H9 (cell line): ENCODE results near the gene PDE4B. TPM values are rescaled to one million over a fixed set of nuclear protein-coding genes. Genes with fewer than 3 reads are reported as not detected.

ENCODE experiments used
- DNase-seq: peaks from one replicate; pipeline ENCODE4 v3.0.0-alpha.2; 2017
- H2AFZ ChIP-seq: one replicate; pipeline ENCODE4 v1.6.1; 2013; ENCODE audit warnings: mild to moderate bottlenecking, low read length, control low read depth, moderate library complexity
- H2AK5ac ChIP-seq: 2 replicates; pipeline ENCODE4 v1.6.1; 2013; ENCODE audit warnings: low read length, control low read depth, mixed read lengths; ENCODE audit not compliant: insufficient read length
- H2BK120ac ChIP-seq: one replicate; pipeline ENCODE4 v1.6.1; 2013; ENCODE audit warnings: low read depth, mild to moderate bottlenecking, low read length, control low read depth, inconsistent platforms; ENCODE audit not compliant: poor library complexity, severe bottlenecking
- H2BK12ac ChIP-seq: 2 replicates; pipeline ENCODE4 v1.6.1; 2013; ENCODE audit warnings: low read length, control low read depth, mixed read lengths, low read depth; ENCODE audit not compliant: insufficient read length
- H2BK15ac ChIP-seq: 2 replicates; pipeline ENCODE4 v1.6.1; 2013; ENCODE audit warnings: low read depth, low read length, control low read depth
- H2BK20ac ChIP-seq: one replicate; pipeline ENCODE4 v1.6.1; 2013; ENCODE audit warnings: low read depth, mild to moderate bottlenecking, low read length, control low read depth, inconsistent platforms; ENCODE audit not compliant: poor library complexity, severe bottlenecking
- H2BK5ac ChIP-seq: 2 replicates; pipeline ENCODE4 v1.6.1; 2013; ENCODE audit warnings: low read length, control low read depth, mixed read lengths; ENCODE audit not compliant: insufficient read length
- H3K14ac ChIP-seq: 2 replicates; pipeline ENCODE4 v1.6.1; 2013; ENCODE audit warnings: low read length, control low read depth; ENCODE audit not compliant: insufficient read depth
- H3K18ac ChIP-seq: 2 replicates; pipeline ENCODE4 v1.6.1; 2013; ENCODE audit warnings: low read depth, mild to moderate bottlenecking, mixed read lengths, low read length, control low read depth; ENCODE audit not compliant: insufficient read length
- H3K23ac ChIP-seq: 2 replicates; pipeline ENCODE4 v1.6.1; 2013; ENCODE audit warnings: low read length, control low read depth, mixed read lengths, low read depth; ENCODE audit not compliant: insufficient read length
- H3K23me2 ChIP-seq: 2 replicates; pipeline ENCODE4 v1.6.1; 2013; ENCODE audit warnings: low read depth, mild to moderate bottlenecking, mixed read lengths, low read length, control low read depth; ENCODE audit not compliant: insufficient read length, poor library complexity, severe bottlenecking
- H3K27ac ChIP-seq: 2 replicates; pipeline ENCODE4 v1.5.1; 2013; ENCODE audit warnings: low read length, control low read depth, mixed read lengths, low read depth; ENCODE audit not compliant: insufficient read length
- H3K27me3 ChIP-seq: 2 replicates; pipeline ENCODE4 v1.6.1; 2013; ENCODE audit warnings: low read length, control low read depth, inconsistent platforms; ENCODE audit not compliant: insufficient read depth
- H3K4ac ChIP-seq: 2 replicates; pipeline ENCODE4 v1.6.1; 2013; ENCODE audit warnings: low read depth, mild to moderate bottlenecking, control low read depth, inconsistent platforms, low read length, moderate library complexity
- H3K4me1 ChIP-seq: 2 replicates; pipeline ENCODE4 v1.6.1; 2013; ENCODE audit warnings: low read length, control low read depth, inconsistent platforms; ENCODE audit not compliant: insufficient read depth
- H3K4me2 ChIP-seq: 2 replicates; pipeline ENCODE4 v1.6.1; 2013; ENCODE audit warnings: low read length, control low read depth, mixed read lengths; ENCODE audit not compliant: insufficient read length, insufficient read depth
- H3K56ac ChIP-seq: 2 replicates; pipeline ENCODE4 v1.6.1; 2013; ENCODE audit warnings: low read depth, mild to moderate bottlenecking, mixed read lengths, low read length, control low read depth; ENCODE audit not compliant: insufficient read length
- H3K79me1 ChIP-seq: 2 replicates; pipeline ENCODE4 v1.6.1; 2013; ENCODE audit warnings: low read depth, mild to moderate bottlenecking, moderate library complexity, low read length, control low read depth, inconsistent platforms; ENCODE audit not compliant: insufficient read depth, poor library complexity, severe bottlenecking
- H3K79me2 ChIP-seq: 2 replicates; pipeline ENCODE4 v1.6.1; 2013; ENCODE audit warnings: low read length, control low read depth, inconsistent platforms; ENCODE audit not compliant: insufficient read depth
- H3K9ac ChIP-seq: 2 replicates; pipeline ENCODE4 v1.6.1; 2013; ENCODE audit warnings: low read length, control low read depth, mixed read lengths; ENCODE audit not compliant: insufficient read length; ENCODE audit errors: extremely low read depth
- H3K9me3 ChIP-seq: one replicate; pipeline ENCODE4 v1.6.1; 2013; ENCODE audit warnings: low read depth, low read length, inconsistent platforms; ENCODE audit not compliant: control insufficient read depth
- H3T11ph ChIP-seq: one replicate; pipeline ENCODE4 v1.6.1; 2013; ENCODE audit warnings: mild to moderate bottlenecking, low read length, control low read depth, inconsistent platforms
- H4K20me1 ChIP-seq: one replicate; pipeline ENCODE4 v1.6.1; 2013; ENCODE audit not compliant: control insufficient read depth, insufficient read length, insufficient read depth
- H4K5ac ChIP-seq: 2 replicates; pipeline ENCODE4 v1.6.1; 2013; ENCODE audit warnings: low read depth, mild to moderate bottlenecking, mixed read lengths, low read length, control low read depth; ENCODE audit not compliant: insufficient read length
- H4K8ac ChIP-seq: replicated peaks from 2 replicates; pipeline ENCODE4 v1.6.1; 2013; ENCODE audit warnings: low read length, control low read depth, mixed read lengths, low read depth; ENCODE audit not compliant: insufficient read length
- H4K91ac ChIP-seq: 2 replicates; pipeline ENCODE4 v1.6.1; 2013; ENCODE audit warnings: low read depth, mild to moderate bottlenecking, moderate library complexity, mixed read lengths, low read length, control low read depth; ENCODE audit not compliant: insufficient read length
- H3K27ac Mint-ChIP-seq, 3 experiments: 2 replicates in 2 of 3; 3 replicates in 1 of 3; pipeline ENCODE4 v1.8.0; 2020 to 2021; ENCODE audit warnings: mixed read lengths in 3 of 3, mild to moderate bottlenecking in 1 of 3, moderate library complexity in 1 of 3
- H3K27me3 Mint-ChIP-seq: 2 replicates; pipeline ENCODE4 v1.8.0; 2021; ENCODE audit warnings: low read depth, mild to moderate bottlenecking, moderate library complexity, mixed read lengths
- H3K36me3 Mint-ChIP-seq, 3 experiments: 2 replicates in 2 of 3; 3 replicates in 1 of 3; pipeline ENCODE4 v1.8.0; 2020 to 2021; ENCODE audit warnings: low read depth in 3 of 3, mixed read lengths in 3 of 3; ENCODE audit not compliant: insufficient read depth in 1 of 3
- H3K4me1 Mint-ChIP-seq, 2 experiments: 2 replicates each; pipeline ENCODE4 v1.8.0; 2020; ENCODE audit warnings: mixed read lengths in 2 of 2
- H3K4me3 Mint-ChIP-seq, 2 experiments: 2 replicates in 1 of 2; 3 replicates in 1 of 2; pipeline ENCODE4 v1.8.0; 2020 to 2021; ENCODE audit warnings: mild to moderate bottlenecking in 2 of 2, mixed read lengths in 2 of 2, moderate library complexity in 1 of 2
- H3K9me3 Mint-ChIP-seq, 2 experiments: 2 replicates in 1 of 2; 3 replicates in 1 of 2; pipeline ENCODE4 v1.8.0; 2020; ENCODE audit warnings: mild to moderate bottlenecking in 2 of 2, mixed read lengths in 2 of 2, moderate library complexity in 1 of 2
- CTCF ChIP-seq: fragments of 200-600 bp; sonication (generic); conservative IDR thresholded peaks from 3 replicates; pipeline ENCODE4 v1.8.0; 2021; ENCODE audit warnings: antibody characterized with exemption, mild to moderate bottlenecking
- WGBS: extraction: QIAGEN DNeasy Blood & Tissue Kit; methylation state at CpG from one replicate; pipeline ENCODE4 v1.1.7; 2013; ENCODE audit warnings: missing lambda C conversion rate, low lambda C conversion rate, mixed read lengths; ENCODE audit not compliant: insufficient read length; ENCODE audit errors: extremely low coverage; 5-methylcytosine and 5-hydroxymethylcytosine counted together
- total RNA-seq: library from RNA; stranded (reverse); gene quantifications from 2 replicates; pipeline ENCODE4 v1.2.1, GENCODE V29; 2021

Gene PDE4B
- total RNA-seq, 1 experiment from 2014 or later = 19.8 TPM

- H3K23ac ChIP-seq = no peak overlapping the region
- Mint-ChIP-seq H3K9me3 (no peaks in the 10 kb centered on the region; a peak in 1 of 5 replicates), H3K4me3 (no peak overlapping the region), H3K27me3 (no peaks in the 10 kb centered on the region), H3K27ac (no peak overlapping the region), H3K4me1 (no peaks in the 10 kb centered on the region), H3K36me3 (no peaks in the 10 kb centered on the region)
- no peak overlapping the region for H4K5ac ChIP-seq
- H2BK12ac ChIP-seq = no peak overlapping the region
- no peaks in the 10 kb centered on the region for H3K4me1 ChIP-seq
- H3K23me2 ChIP-seq = no peaks in the 10 kb centered on the region
- no peak overlapping the region for H3K27ac ChIP-seq
- H2BK20ac ChIP-seq = no peak overlapping the region
- H4K91ac ChIP-seq = no peak overlapping the region
- no peak overlapping the region for H4K8ac ChIP-seq
- DNase-seq = no peak
- no peak for TF ChIP-seq CTCF
- H3T11ph ChIP-seq = no peak overlapping the region
- no peak overlapping the region for H3K4ac ChIP-seq
- no peak overlapping the region for H2BK120ac ChIP-seq
- H3K14ac ChIP-seq = no peak overlapping the region
- no peak overlapping the region for H2BK15ac ChIP-seq
- no peaks in the 10 kb centered on the region for H3K9me3 ChIP-seq
- WGBS = no CpG with 5 or more reads among the region's 1 CpG
- no peaks in the 10 kb centered on the region for H3K79me1 ChIP-seq
- no peak overlapping the region for H3K56ac ChIP-seq
- no peak overlapping the region for H3K4me2 ChIP-seq
- H3K18ac ChIP-seq = no peak overlapping the region
- H3K27me3 ChIP-seq = no peaks in the 10 kb centered on the region
- H3K79me2 ChIP-seq = no peaks in the 10 kb centered on the region
- no peak overlapping the region for H3K9ac ChIP-seq
- H2AFZ ChIP-seq = no peak overlapping the region
- no peaks in the 10 kb centered on the region for H4K20me1 ChIP-seq
- no peak overlapping the region for H2BK5ac ChIP-seq
- H2AK5ac ChIP-seq = no peak overlapping the region
These were observed 149.8 kb downstream of the PDE4B start for GRCh38 chr1:65942476-65942875.
